SK-N-SH treated with all-trans-retinoic acid at 6 μM for 48 hours (cell line): ENCODE data around the gene TMEM135.

Source experiments
- ARNTL ChIP-seq: fragments of 450-650 bp; formaldehyde crosslinking; IDR thresholded peaks from 2 replicates; pipeline ENCODE4 v1.5.0; 2020; ENCODE audit warnings: low read depth, mild to moderate bottlenecking, moderate library complexity, borderline replicate concordance
- BACH2 ChIP-seq: fragments of 250-450 bp; sonication (Bioruptor Pico); IDR thresholded peaks from 2 replicates; pipeline ENCODE4 v1.9.0; 2021; ENCODE audit warnings: mild to moderate bottlenecking, borderline replicate concordance
- CSDC2 ChIP-seq: fragments of 250-450 bp; sonication (Bioruptor Pico); IDR thresholded peaks from 2 replicates; pipeline ENCODE4 v1.5.0; 2020; ENCODE audit warnings: mild to moderate bottlenecking, moderate library complexity
- ISL1 ChIP-seq: fragments of 250-450 bp; sonication (Bioruptor Pico); IDR thresholded peaks from 2 replicates; pipeline ENCODE4 v2.1.2; 2022; ENCODE audit warnings: mild to moderate bottlenecking, moderate library complexity
- OSR1 ChIP-seq: fragments of 250-450 bp; sonication (Bioruptor Pico); IDR thresholded peaks from 2 replicates; pipeline ENCODE4 v1.8.0; 2022; ENCODE audit warnings: moderate library complexity, mild to moderate bottlenecking, inconsistent platforms
- PPARA ChIP-seq: fragments of 250-450 bp; sonication (Bioruptor Pico); IDR thresholded peaks from 2 replicates; pipeline ENCODE4 v1.5.0; 2020; ENCODE audit warnings: mild to moderate bottlenecking, borderline replicate concordance
- SNAI2 ChIP-seq: fragments of 250-450 bp; sonication (Bioruptor Pico); IDR thresholded peaks from 2 replicates; pipeline ENCODE4 v1.5.0; 2020; ENCODE audit warnings: mild to moderate bottlenecking, moderate library complexity
- TCF4 ChIP-seq: fragments of 250-450 bp; sonication (Bioruptor Pico); IDR thresholded peaks from 2 replicates; pipeline ENCODE4 v1.8.0; 2021; ENCODE audit warnings: mild to moderate bottlenecking, moderate library complexity, borderline replicate concordance
- ZFP30 ChIP-seq: fragments of 450-650 bp; formaldehyde crosslinking; IDR thresholded peaks from 2 replicates; pipeline ENCODE4 v1.5.0; 2022; ENCODE audit warnings: mild to moderate bottlenecking, moderate library complexity
- ZNF8 ChIP-seq: fragments of 450-650 bp; formaldehyde crosslinking; IDR thresholded peaks from 2 replicates; pipeline ENCODE4 v1.5.0; 2020; ENCODE audit warnings: mild to moderate bottlenecking, moderate library complexity
- TF ChIP-seq, protein P1 (sequence below): fragments of 250-450 bp; sonication (Bioruptor Pico); IDR thresholded peaks from 2 replicates; pipeline ENCODE4 v1.8.0; 2020; ENCODE audit warnings: mild to moderate bottlenecking, moderate library complexity, borderline replicate concordance
- TF ChIP-seq, protein P2 (sequence below): fragments of 250-450 bp; sonication (Bioruptor Pico); IDR thresholded peaks from 2 replicates; pipeline ENCODE4 v1.5.1; 2020; ENCODE audit warnings: low read depth, mild to moderate bottlenecking, moderate library complexity
- TF ChIP-seq, protein P3 (sequence below): fragments of 250-450 bp; sonication (Bioruptor Pico); IDR thresholded peaks from 2 replicates; pipeline ENCODE4 v1.5.0; 2020; ENCODE audit warnings: mild to moderate bottlenecking, moderate library complexity

DNA sequence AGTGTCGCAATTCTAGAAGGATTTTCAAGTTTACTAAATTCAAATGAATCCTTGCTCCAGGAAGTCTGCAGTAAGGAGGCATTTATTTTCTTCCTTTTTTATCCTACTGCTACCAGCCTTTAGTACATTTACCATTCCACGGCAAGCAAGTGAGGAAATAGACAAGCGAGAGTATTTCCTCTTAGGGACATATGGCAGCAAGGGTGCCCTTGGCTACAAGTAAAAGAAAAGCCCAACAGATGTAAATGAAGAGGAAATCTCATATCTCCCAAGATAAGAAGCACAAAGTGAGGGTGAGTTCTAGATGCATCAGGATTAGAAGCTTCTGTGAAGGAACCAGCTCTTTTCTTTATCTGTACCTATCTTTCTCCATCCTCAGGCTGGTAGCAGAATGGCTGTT lies 44.7 kb upstream of the TMEM135 start:
- TF ChIP-seq ZNF8 (no peak), TCF4 (CRISPR knock-in tag) (no peak), ZFP30 (CRISPR knock-in tag) (no peak), SNAI2 (CRISPR knock-in tag) (no peak), BACH2 (CRISPR knock-in tag) (no peak), ISL1 (CRISPR knock-in tag) (no peak), ARNTL (no peak), CSDC2 (CRISPR knock-in tag) (no peak), OSR1 (CRISPR knock-in tag) (no peak), PPARA (CRISPR knock-in tag) (no peak)
- TF ChIP-seq, protein P1, sequence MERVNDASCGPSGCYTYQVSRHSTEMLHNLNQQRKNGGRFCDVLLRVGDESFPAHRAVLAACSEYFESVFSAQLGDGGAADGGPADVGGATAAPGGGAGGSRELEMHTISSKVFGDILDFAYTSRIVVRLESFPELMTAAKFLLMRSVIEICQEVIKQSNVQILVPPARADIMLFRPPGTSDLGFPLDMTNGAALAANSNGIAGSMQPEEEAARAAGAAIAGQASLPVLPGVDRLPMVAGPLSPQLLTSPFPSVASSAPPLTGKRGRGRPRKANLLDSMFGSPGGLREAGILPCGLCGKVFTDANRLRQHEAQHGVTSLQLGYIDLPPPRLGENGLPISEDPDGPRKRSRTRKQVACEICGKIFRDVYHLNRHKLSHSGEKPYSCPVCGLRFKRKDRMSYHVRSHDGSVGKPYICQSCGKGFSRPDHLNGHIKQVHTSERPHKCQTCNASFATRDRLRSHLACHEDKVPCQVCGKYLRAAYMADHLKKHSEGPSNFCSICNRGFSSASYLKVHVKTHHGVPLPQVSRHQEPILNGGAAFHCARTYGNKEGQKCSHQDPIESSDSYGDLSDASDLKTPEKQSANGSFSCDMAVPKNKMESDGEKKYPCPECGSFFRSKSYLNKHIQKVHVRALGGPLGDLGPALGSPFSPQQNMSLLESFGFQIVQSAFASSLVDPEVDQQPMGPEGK, result no peak
- TF ChIP-seq, protein P2, sequence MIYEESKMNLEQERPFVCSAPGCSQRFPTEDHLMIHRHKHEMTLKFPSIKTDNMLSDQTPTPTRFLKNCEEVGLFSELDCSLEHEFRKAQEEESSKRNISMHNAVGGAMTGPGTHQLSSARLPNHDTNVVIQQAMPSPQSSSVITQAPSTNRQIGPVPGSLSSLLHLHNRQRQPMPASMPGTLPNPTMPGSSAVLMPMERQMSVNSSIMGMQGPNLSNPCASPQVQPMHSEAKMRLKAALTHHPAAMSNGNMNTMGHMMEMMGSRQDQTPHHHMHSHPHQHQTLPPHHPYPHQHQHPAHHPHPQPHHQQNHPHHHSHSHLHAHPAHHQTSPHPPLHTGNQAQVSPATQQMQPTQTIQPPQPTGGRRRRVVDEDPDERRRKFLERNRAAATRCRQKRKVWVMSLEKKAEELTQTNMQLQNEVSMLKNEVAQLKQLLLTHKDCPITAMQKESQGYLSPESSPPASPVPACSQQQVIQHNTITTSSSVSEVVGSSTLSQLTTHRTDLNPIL (CRISPR knock-in tag), result no peak
- TF ChIP-seq, protein P3, sequence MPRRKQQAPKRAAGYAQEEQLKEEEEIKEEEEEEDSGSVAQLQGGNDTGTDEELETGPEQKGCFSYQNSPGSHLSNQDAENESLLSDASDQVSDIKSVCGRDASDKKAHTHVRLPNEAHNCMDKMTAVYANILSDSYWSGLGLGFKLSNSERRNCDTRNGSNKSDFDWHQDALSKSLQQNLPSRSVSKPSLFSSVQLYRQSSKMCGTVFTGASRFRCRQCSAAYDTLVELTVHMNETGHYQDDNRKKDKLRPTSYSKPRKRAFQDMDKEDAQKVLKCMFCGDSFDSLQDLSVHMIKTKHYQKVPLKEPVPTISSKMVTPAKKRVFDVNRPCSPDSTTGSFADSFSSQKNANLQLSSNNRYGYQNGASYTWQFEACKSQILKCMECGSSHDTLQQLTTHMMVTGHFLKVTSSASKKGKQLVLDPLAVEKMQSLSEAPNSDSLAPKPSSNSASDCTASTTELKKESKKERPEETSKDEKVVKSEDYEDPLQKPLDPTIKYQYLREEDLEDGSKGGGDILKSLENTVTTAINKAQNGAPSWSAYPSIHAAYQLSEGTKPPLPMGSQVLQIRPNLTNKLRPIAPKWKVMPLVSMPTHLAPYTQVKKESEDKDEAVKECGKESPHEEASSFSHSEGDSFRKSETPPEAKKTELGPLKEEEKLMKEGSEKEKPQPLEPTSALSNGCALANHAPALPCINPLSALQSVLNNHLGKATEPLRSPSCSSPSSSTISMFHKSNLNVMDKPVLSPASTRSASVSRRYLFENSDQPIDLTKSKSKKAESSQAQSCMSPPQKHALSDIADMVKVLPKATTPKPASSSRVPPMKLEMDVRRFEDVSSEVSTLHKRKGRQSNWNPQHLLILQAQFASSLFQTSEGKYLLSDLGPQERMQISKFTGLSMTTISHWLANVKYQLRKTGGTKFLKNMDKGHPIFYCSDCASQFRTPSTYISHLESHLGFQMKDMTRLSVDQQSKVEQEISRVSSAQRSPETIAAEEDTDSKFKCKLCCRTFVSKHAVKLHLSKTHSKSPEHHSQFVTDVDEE, result no peak
